SU-DHL-6 (cell line): ENCODE results near the gene ARHGAP35.

Experiments
- EZH2phosphoT487 ChIP-seq: fragments of 200-600 bp; sonication (generic), shearing (Covaris generic); conservative IDR thresholded peaks from 2 replicates; pipeline ENCODE4 v1.6.1; 2018; ENCODE audit warnings: mild to moderate bottlenecking, antibody characterized with exemption, low read length, moderate library complexity, mixed read lengths
- TF ChIP-seq, protein P1 (sequence below): fragments of 200-600 bp; sonication (generic); IDR thresholded peaks from one replicate; pipeline ENCODE4 v1.5.1; 2017; ENCODE audit warnings: antibody characterized with exemption, mild to moderate bottlenecking, low read length, moderate library complexity; ENCODE audit not compliant: insufficient read depth, poor library complexity, severe bottlenecking

DNA sequence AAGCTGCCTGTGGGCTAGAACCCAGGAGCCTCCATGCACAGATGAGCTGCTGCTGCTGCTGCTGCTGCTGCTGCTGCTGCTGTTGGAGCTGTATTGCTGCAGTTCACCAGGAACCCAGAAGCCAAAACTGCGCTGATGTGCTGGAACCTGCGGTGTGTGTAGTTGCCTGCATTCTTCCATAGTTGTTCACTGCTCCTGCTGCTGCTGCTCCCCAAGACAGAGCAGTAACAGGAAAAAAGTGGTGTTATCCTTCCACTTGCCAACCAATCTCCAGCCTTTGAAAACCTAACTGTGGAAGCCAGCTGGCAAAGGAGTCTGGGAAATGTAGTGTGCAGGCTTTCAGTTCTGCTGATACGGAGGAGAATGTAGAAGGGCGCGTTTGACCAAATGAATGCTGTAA is 37.9 kb downstream of the ARHGAP35 start:
- TF ChIP-seq, protein P1, sequence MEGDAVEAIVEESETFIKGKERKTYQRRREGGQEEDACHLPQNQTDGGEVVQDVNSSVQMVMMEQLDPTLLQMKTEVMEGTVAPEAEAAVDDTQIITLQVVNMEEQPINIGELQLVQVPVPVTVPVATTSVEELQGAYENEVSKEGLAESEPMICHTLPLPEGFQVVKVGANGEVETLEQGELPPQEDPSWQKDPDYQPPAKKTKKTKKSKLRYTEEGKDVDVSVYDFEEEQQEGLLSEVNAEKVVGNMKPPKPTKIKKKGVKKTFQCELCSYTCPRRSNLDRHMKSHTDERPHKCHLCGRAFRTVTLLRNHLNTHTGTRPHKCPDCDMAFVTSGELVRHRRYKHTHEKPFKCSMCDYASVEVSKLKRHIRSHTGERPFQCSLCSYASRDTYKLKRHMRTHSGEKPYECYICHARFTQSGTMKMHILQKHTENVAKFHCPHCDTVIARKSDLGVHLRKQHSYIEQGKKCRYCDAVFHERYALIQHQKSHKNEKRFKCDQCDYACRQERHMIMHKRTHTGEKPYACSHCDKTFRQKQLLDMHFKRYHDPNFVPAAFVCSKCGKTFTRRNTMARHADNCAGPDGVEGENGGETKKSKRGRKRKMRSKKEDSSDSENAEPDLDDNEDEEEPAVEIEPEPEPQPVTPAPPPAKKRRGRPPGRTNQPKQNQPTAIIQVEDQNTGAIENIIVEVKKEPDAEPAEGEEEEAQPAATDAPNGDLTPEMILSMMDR: no peak
- no peak for TF ChIP-seq EZH2phosphoT487
